Muscle of arm (tissue), 12 donors: ENCODE data around the gene TBC1D22A. TPM values are rescaled to one million over a fixed set of nuclear protein-coding genes. Genes with fewer than 3 reads are reported as not detected.
"Not testable (repeated sequence)": the region's sequence is repeated elsewhere in the genome, so short reads cannot be mapped to it uniquely, and the experiment has no call there.

Experiments used
- DNase-seq: peaks from one replicate; pipeline ENCODE4 v3.0.0-alpha.2; 2013
- polyA plus RNA-seq, 12 donors: library from polyadenylated mRNA; unstranded; fragments of 120-200 nt; gene quantifications; one replicate each; pipeline ENCODE4 v1.2.1, GENCODE V29; 2013; ENCODE audit not compliant: insufficient read length in 12 of 12

The TBC1D22A gene
- polyA plus RNA-seq, 12 donors, result 10.3 to 18.0 (median 13.1) TPM; not detected in 1

GRCh38 chr22:46809153-46809885 is 46.9 kb downstream of the TBC1D22A start:
- no peak for DNase-seq

- no peak for DNase-seq
Observed at GRCh38 chr22:46810856-46811786, 48.7 kb downstream of the TBC1D22A start.

- DNase-seq, result no peak
Observed at GRCh38 chr22:46812034-46812605, 49.7 kb downstream of the TBC1D22A start.

- DNase-seq, result no peak
Observed at GRCh38 chr22:46812788-46813187, 50.3 kb downstream of the TBC1D22A start.

GRCh38 chr22:46813816-46814597 is 51.6 kb downstream of the TBC1D22A start:
- DNase-seq, result no peak

- no peak for DNase-seq
Observed at GRCh38 chr22:46815132-46815531, 52.7 kb downstream of the TBC1D22A start.

GRCh38 chr22:46815559-46815895 is 53.1 kb downstream of the TBC1D22A start:
- no peak for DNase-seq

- DNase-seq, result no peak
Observed at GRCh38 chr22:46815896-46816731, 53.7 kb downstream of the TBC1D22A start.

- not testable (repeated sequence) for DNase-seq
Observed at GRCh38 chr22:46817390-46817789, 54.9 kb downstream of the TBC1D22A start.

GRCh38 chr22:46823248-46823647 is 60.8 kb downstream of the TBC1D22A start:
- DNase-seq, result no peak

- no peak for DNase-seq
Observed at GRCh38 chr22:46823654-46824053, 61.2 kb downstream of the TBC1D22A start.

- no peak for DNase-seq
Observed at GRCh38 chr22:46824344-46824909, 62.0 kb downstream of the TBC1D22A start.

GRCh38 chr22:46824980-46825544 is 62.6 kb downstream of the TBC1D22A start:
- no peak for DNase-seq

- no peak for DNase-seq
Observed at GRCh38 chr22:46826438-46827135, 64.1 kb downstream of the TBC1D22A start.

GRCh38 chr22:46827136-46827780 is 64.8 kb downstream of the TBC1D22A start:
- DNase-seq, result no peak

GRCh38 chr22:46827781-46828180 is 65.3 kb downstream of the TBC1D22A start:
- no peak for DNase-seq

GRCh38 chr22:46828323-46828900 is 66.0 kb downstream of the TBC1D22A start:
- DNase-seq, result no peak

- DNase-seq, result peak; percentile 75
Observed at GRCh38 chr22:46829117-46829891, 66.9 kb downstream of the TBC1D22A start.
